ENCODE measurements around the gene PLEKHA8. TPM values are rescaled to one million over a fixed set of nuclear protein-coding genes. Genes with fewer than 3 reads are reported as not detected.
"Not testable (repeated sequence)": the region's sequence is repeated elsewhere in the genome, so short reads cannot be mapped to it uniquely, and the experiment has no call there.

PLEKHA8 gene
- total RNA-seq, 1 donor from 2014 or later = 20.3 TPM

GRCh38 chr7:30057741-30058140 is 29.5 kb downstream of the PLEKHA8 start:
- peaks cover 7% of the 10 kb centered on the region for H3K9me3 Mint-ChIP-seq (ENCODE audit: low read depth)
- H3K36me3 Mint-ChIP-seq (ENCODE audit: low read depth) = peaks cover 21% of the 10 kb centered on the region
- H3K27me3 Mint-ChIP-seq (ENCODE audit: low read depth) = no peaks in the 10 kb centered on the region
- no peaks in the 10 kb centered on the region for H3K4me1 Mint-ChIP-seq (ENCODE audit: low read depth)
- DNase-seq (ENCODE audit: low spot score) = no peak
- H3K4me3 Mint-ChIP-seq (ENCODE audit: unreplicated experiment) = no peak overlapping the region
- H3K27ac Mint-ChIP-seq (ENCODE audit: unreplicated experiment) = no peak overlapping the region
- TF ChIP-seq, protein P1, sequence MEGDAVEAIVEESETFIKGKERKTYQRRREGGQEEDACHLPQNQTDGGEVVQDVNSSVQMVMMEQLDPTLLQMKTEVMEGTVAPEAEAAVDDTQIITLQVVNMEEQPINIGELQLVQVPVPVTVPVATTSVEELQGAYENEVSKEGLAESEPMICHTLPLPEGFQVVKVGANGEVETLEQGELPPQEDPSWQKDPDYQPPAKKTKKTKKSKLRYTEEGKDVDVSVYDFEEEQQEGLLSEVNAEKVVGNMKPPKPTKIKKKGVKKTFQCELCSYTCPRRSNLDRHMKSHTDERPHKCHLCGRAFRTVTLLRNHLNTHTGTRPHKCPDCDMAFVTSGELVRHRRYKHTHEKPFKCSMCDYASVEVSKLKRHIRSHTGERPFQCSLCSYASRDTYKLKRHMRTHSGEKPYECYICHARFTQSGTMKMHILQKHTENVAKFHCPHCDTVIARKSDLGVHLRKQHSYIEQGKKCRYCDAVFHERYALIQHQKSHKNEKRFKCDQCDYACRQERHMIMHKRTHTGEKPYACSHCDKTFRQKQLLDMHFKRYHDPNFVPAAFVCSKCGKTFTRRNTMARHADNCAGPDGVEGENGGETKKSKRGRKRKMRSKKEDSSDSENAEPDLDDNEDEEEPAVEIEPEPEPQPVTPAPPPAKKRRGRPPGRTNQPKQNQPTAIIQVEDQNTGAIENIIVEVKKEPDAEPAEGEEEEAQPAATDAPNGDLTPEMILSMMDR (IDR thresholded peaks at IDR 0.05) = no peak

DNA sequence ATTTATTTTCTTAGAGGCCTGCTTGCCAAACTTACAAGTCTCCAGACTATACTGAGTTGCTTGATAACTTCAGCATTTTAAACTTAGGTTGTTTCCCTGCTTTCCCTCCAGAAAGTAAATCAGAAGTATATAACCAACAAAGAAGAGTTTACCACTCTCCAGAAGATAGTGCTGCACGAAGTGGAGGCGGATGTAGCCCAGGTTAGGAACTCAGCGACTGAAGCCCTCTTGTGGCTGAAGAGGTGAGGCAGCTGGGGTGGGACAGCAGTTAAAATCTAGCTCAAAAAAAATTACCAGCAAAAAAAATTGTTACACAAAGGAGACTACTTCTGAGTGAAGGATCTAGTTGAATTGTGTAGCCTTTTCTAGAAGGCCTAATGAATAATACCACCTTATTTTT is 33.6 kb downstream of the PLEKHA8 start:
- H3K4me1 Mint-ChIP-seq (ENCODE audit: low read depth); H3K9me3 Mint-ChIP-seq (ENCODE audit: low read depth); H3K4me3 Mint-ChIP-seq (ENCODE audit: unreplicated experiment); DNase-seq (ENCODE audit: low spot score); H3K27me3 Mint-ChIP-seq (ENCODE audit: low read depth): not testable (repeated sequence)
- Mint-ChIP-seq H3K27ac (ENCODE audit: unreplicated experiment) (peak overlapping the region; percentile 36), H3K36me3 (ENCODE audit: low read depth) (peaks cover 16% of the 10 kb centered on the region)
- TF ChIP-seq, protein P1 (IDR thresholded peaks at IDR 0.05) = peak; percentile 73

DNA sequence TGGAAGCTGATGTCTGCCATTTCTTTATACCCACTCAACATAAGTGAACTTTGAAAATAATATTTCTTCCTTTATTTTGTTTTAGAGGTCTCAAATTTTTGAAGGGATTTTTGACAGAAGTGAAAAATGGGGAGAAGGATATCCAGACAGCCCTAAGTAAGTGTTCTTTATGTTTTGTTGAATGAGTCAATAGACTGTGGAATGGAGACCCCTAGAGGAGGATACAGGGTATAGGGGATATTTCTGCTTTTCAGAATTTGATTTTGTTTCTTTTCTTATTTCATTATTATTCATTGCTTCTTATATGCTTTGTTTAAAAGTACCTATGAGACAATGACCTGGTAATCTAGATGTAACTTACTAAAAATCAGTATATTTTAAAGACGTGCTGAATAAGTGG is 34.4 kb downstream of the PLEKHA8 start:
- Mint-ChIP-seq H3K9me3 (ENCODE audit: low read depth) (peaks cover 7% of the 10 kb centered on the region), H3K36me3 (ENCODE audit: low read depth) (peaks cover 13% of the 10 kb centered on the region), H3K27me3 (ENCODE audit: low read depth) (no peaks in the 10 kb centered on the region), H3K4me3 (ENCODE audit: unreplicated experiment) (no peak overlapping the region), H3K4me1 (ENCODE audit: low read depth) (peaks cover under 1% of the 10 kb centered on the region), H3K27ac (ENCODE audit: unreplicated experiment) (no peak overlapping the region)
- TF ChIP-seq, protein P1 (IDR thresholded peaks at IDR 0.05) = peak; percentile 83
- DNase-seq (ENCODE audit: low spot score) = no peak

DNA sequence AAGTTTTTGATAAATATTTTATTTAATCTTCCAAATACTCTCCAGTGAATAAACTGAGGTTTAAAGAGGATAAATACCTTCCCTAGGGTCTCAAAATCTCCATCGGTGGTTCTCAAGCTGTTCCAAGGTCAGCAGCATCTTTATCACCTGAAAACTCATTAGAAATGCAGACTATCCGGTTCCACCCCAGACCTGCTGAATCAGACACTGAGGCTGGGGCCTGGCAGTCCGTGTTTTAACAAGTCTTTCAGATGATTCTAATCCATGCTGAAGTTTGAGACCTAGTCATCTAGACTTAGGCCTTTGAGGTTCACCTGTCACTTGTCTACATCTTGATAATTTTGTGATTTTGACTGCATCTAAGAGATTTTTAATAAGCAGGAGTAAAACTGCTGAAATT is 37.5 kb downstream of the PLEKHA8 start:
- H3K4me1 Mint-ChIP-seq (ENCODE audit: low read depth) = peaks cover 19% of the 10 kb centered on the region

GRCh38 chr7:30066687-30067086 is 38.5 kb downstream of the PLEKHA8 start:
- peaks cover 9% of the 10 kb centered on the region for H3K36me3 Mint-ChIP-seq (ENCODE audit: low read depth)

More for the DNA sequence above, 37.5 kb downstream of the PLEKHA8 start:
- Mint-ChIP-seq H3K27me3 (ENCODE audit: low read depth) (no peaks in the 10 kb centered on the region), H3K4me3 (ENCODE audit: unreplicated experiment) (no peak overlapping the region), H3K27ac (ENCODE audit: unreplicated experiment) (no peak overlapping the region), H3K36me3 (ENCODE audit: low read depth) (peaks cover 9% of the 10 kb centered on the region), H3K9me3 (ENCODE audit: low read depth) (no peaks in the 10 kb centered on the region)
- DNase-seq (ENCODE audit: low spot score) = no peak
- TF ChIP-seq, protein P1 (IDR thresholded peaks at IDR 0.05) = no peak

More at GRCh38 chr7:30066687-30067086, 38.5 kb downstream of the PLEKHA8 start:
- H3K4me3 Mint-ChIP-seq (ENCODE audit: unreplicated experiment) = no peak overlapping the region
- H3K4me1 Mint-ChIP-seq (ENCODE audit: low read depth) = peaks cover 19% of the 10 kb centered on the region
- H3K9me3 Mint-ChIP-seq (ENCODE audit: low read depth) = no peaks in the 10 kb centered on the region
- DNase-seq (ENCODE audit: low spot score) = no peak
- TF ChIP-seq, protein P1 (IDR thresholded peaks at IDR 0.05) = no peak
- no peaks in the 10 kb centered on the region for H3K27me3 Mint-ChIP-seq (ENCODE audit: low read depth)
- no peak overlapping the region for H3K27ac Mint-ChIP-seq (ENCODE audit: unreplicated experiment)

Data from chondrocyte (in vitro differentiated cells).